SKM-1 (cell line): ENCODE results near the gene EDIL3.

Source experiments
- DNase-seq: peaks from one replicate; lab custom pipeline; 2025; ENCODE audit not compliant: unreplicated experiment; lab: John Stamatoyannopoulos, UW

Gene EDIL3

GRCh38 chr5:84384604-84385575, at the start of gene EDIL3:
Gene EDIL3 (minus strand): TSS chr5:84384880. CDS start chr5:84384374, 506 bp downstream.
- DNase-seq, result no peak

- no peak for DNase-seq
Observed at GRCh38 chr5:84433461-84433860, 48.8 kb upstream of the EDIL3 start.

GRCh38 chr5:84430863-84431663, 46.4 kb upstream of the EDIL3 start:
- no peak for DNase-seq

- no peak for DNase-seq
Observed at GRCh38 chr5:84430079-84430478, 45.4 kb upstream of the EDIL3 start.

GRCh38 chr5:84425365-84425881, 40.7 kb upstream of the EDIL3 start:
- DNase-seq, result no peak

GRCh38 chr5:84419742-84420141, 35.1 kb upstream of the EDIL3 start:
- DNase-seq, result no peak

GRCh38 chr5:84411832-84412605, 27.3 kb upstream of the EDIL3 start:
- no peak for DNase-seq

GRCh38 chr5:84406111-84406510, 21.4 kb upstream of the EDIL3 start:
- no peak for DNase-seq

- no peak for DNase-seq
Observed at GRCh38 chr5:84403773-84404172, 19.1 kb upstream of the EDIL3 start.

- DNase-seq, result no peak
Observed at GRCh38 chr5:84397385-84397784, 12.7 kb upstream of the EDIL3 start.

GRCh38 chr5:84393969-84394368, 9.3 kb upstream of the EDIL3 start:
- no peak for DNase-seq

- DNase-seq, result no peak
Observed at GRCh38 chr5:84392836-84393235, 8.2 kb upstream of the EDIL3 start.

- DNase-seq, result no peak
Observed at GRCh38 chr5:84385705-84386104, 1.0 kb upstream of the EDIL3 start.

- DNase-seq, result no peak
Observed at GRCh38 chr5:84383816-84384603, 670 bp downstream of the EDIL3 start.

GRCh38 chr5:84383296-84383815, 1.3 kb downstream of the EDIL3 start:
- no peak for DNase-seq

GRCh38 chr5:84382363-84383295, 2.1 kb downstream of the EDIL3 start:
- no peak for DNase-seq

GRCh38 chr5:84381502-84382362, 2.9 kb downstream of the EDIL3 start:
- no peak for DNase-seq

- DNase-seq, result no peak
Observed at GRCh38 chr5:84379749-84380148, 4.9 kb downstream of the EDIL3 start.
